Cardiac muscle cell (in vitro differentiated cells and primary cell): ENCODE data around the gene ASGR1. TPM values are rescaled to one million over a fixed set of nuclear protein-coding genes. Genes with fewer than 3 reads are reported as not detected.

Experiments used
- DNase-seq, 2 donors: peaks; one replicate each; pipeline versions ENCODE4 v3.0.0 to v3.0.0-alpha.2; 2010 to 2017; ENCODE audit warnings: low read depth in 1 of 2, low spot score in 1 of 2
- H3K27ac ChIP-seq: fragments of 200-600 bp; sonication (generic); 2 replicates; pipeline ENCODE4 v1.5.1; 2016
- H3K27me3 ChIP-seq: fragments of 200-600 bp; sonication (generic); 2 replicates; pipeline ENCODE4 v1.6.0; 2016; ENCODE audit warnings: control low read depth
- H3K36me3 ChIP-seq: fragments of 200-600 bp; sonication (generic); 2 replicates; pipeline ENCODE4 v1.5.1; 2016; ENCODE audit warnings: control low read depth
- H3K4me1 ChIP-seq: fragments of 200-600 bp; sonication (generic); 2 replicates; pipeline ENCODE4 v1.8.1; 2017; ENCODE audit warnings: low read depth, mild to moderate bottlenecking, mixed run types
- H3K4me3 ChIP-seq: fragments of 200-600 bp; sonication (generic); 2 replicates; pipeline ENCODE4 v1.5.1; 2016; ENCODE audit warnings: mild to moderate bottlenecking
- H3K9me3 ChIP-seq: fragments of 200-600 bp; sonication (generic); 2 replicates; pipeline ENCODE4 v1.5.1; 2017; ENCODE audit warnings: low read depth, mild to moderate bottlenecking, control low read depth
- CTCF ChIP-seq: IDR thresholded peaks from 2 replicates; pipeline ENCODE4 v1.5.1; 2012; ENCODE audit warnings: low read depth, mild to moderate bottlenecking, low read length
- polyA plus RNA-seq: library from polyadenylated mRNA; unstranded; fragments of >200 nt; fragmentation: Nextera tagmentation; extraction: Ambion mirVana; gene quantifications from 2 replicates; pipeline ENCODE4 v1.2.1, GENCODE V29; 2016
- total RNA-seq: library from RNA; depleted of rRNA; stranded (reverse); fragments of >200 nt; gene quantifications from 2 replicates; pipeline ENCODE4 v1.2.3, GENCODE V29; 2016

The ASGR1 gene
- total and polyA plus RNA-seq, 2 experiments from 2014 or later = 20.2 to 21.7 TPM

GRCh38 chr17:7214300-7215135 lies 35.3 kb upstream of the ASGR1 start:
- peak; percentile 70 for TF ChIP-seq CTCF
- peak overlapping the region; percentile 35 for H3K27ac ChIP-seq
- peak; percentile 98 to 100 for DNase-seq
- H3K27me3 ChIP-seq = no peaks in the 10 kb centered on the region
- peaks cover 38% of the 10 kb centered on the region for H3K4me1 ChIP-seq
- H3K4me3 ChIP-seq = peak overlapping the region; percentile 33
- H3K36me3 ChIP-seq = no peaks in the 10 kb centered on the region
- no peaks in the 10 kb centered on the region for H3K9me3 ChIP-seq

- H3K27me3 ChIP-seq = no peaks in the 10 kb centered on the region
- peak overlapping the region; percentile 33 for H3K4me3 ChIP-seq
- H3K9me3 ChIP-seq = no peaks in the 10 kb centered on the region
- H3K4me1 ChIP-seq = peaks cover 40% of the 10 kb centered on the region
- H3K27ac ChIP-seq = peak overlapping the region; percentile 24
- peak; percentile 86 to 91 for DNase-seq
- no peaks in the 10 kb centered on the region for H3K36me3 ChIP-seq
- peak; percentile 53 for TF ChIP-seq CTCF
Observed at GRCh38 chr17:7213895-7214299, 34.7 kb upstream of the ASGR1 start.

GRCh38 chr17:7211491-7212273 lies 32.5 kb upstream of the ASGR1 start:
- Histone ChIP-seq H3K9me3 (no peaks in the 10 kb centered on the region), H3K27me3 (no peaks in the 10 kb centered on the region), H3K36me3 (no peaks in the 10 kb centered on the region), H3K4me3 (peak overlapping the region; percentile 22), H3K4me1 (peaks cover 42% of the 10 kb centered on the region), H3K27ac (no peak overlapping the region)
- DNase-seq = no peak
- TF ChIP-seq CTCF = no peak

- peaks cover 30% of the 10 kb centered on the region for H3K4me1 ChIP-seq
- H3K27ac ChIP-seq = peak overlapping the region; percentile 4
- H3K4me3 ChIP-seq = no peak overlapping the region
- H3K27me3 ChIP-seq = no peaks in the 10 kb centered on the region
- peaks cover under 1% of the 10 kb centered on the region for H3K36me3 ChIP-seq
- TF ChIP-seq CTCF = no peak
- no peaks in the 10 kb centered on the region for H3K9me3 ChIP-seq
- DNase-seq = no peak
Observed at GRCh38 chr17:7208754-7209460, 29.7 kb upstream of the ASGR1 start.

- no peak for TF ChIP-seq CTCF
- Histone ChIP-seq H3K36me3 (peaks cover 7% of the 10 kb centered on the region), H3K9me3 (no peaks in the 10 kb centered on the region), H3K27me3 (no peaks in the 10 kb centered on the region), H3K4me1 (peaks cover 30% of the 10 kb centered on the region), H3K4me3 (no peak overlapping the region), H3K27ac (no peak overlapping the region)
- peak in 1 of 2 donors; percentile 71 for DNase-seq
Observed at GRCh38 chr17:7208027-7208571, 28.9 kb upstream of the ASGR1 start.
